Measurements from ENCODE around the gene RSBN1L. TPM values are rescaled to one million over a fixed set of nuclear protein-coding genes. Genes with fewer than 3 reads are reported as not detected.

The RSBN1L gene
- total RNA-seq, 2 experiments from 2014 or later = 21.7 to 21.8 TPM

Other genes with a start within 250 kb of the RSBN1L start
- 10 to 100 TPM in 1 of 2 experiments, 1 to 10 TPM in 1; 9.8 to 10.9 TPM for gene PTPN12, start 159.2 kb upstream of the RSBN1L start, total RNA-seq
- 1 to 10 TPM; 9.2 to 9.8 TPM for gene TMEM60, start 102.0 kb downstream of the RSBN1L start, total RNA-seq
- 10 to 100 TPM; 21.6 to 23.8 TPM for gene PHTF2, start 102.3 kb downstream of the RSBN1L start, total RNA-seq